Stimulated activated CD8-positive, alpha-beta memory T cell treated with anti-CD3 and anti-CD28 coated beads, Interleukin-2, amount 100 ng/mL, for 48 hours (primary cell): ENCODE results near the gene KCNJ4.
A peak's percentile ranks its signal among the peaks of the same experiment; 100 is the strongest.
"Not testable (repeated sequence)": the region's sequence is repeated elsewhere in the genome, so short reads cannot be mapped to it uniquely, and the experiment has no call there.

Experiments
- DNase-seq, 2 donors: peaks; one replicate each; pipeline ENCODE4 v3.0.0-alpha.2; 2020; ENCODE audit warnings: low read depth in 2 of 2

The KCNJ4 gene

GRCh38 chr22:38413085-38414008 is 41.7 kb downstream of the KCNJ4 start:
- no peak for DNase-seq

DNA sequence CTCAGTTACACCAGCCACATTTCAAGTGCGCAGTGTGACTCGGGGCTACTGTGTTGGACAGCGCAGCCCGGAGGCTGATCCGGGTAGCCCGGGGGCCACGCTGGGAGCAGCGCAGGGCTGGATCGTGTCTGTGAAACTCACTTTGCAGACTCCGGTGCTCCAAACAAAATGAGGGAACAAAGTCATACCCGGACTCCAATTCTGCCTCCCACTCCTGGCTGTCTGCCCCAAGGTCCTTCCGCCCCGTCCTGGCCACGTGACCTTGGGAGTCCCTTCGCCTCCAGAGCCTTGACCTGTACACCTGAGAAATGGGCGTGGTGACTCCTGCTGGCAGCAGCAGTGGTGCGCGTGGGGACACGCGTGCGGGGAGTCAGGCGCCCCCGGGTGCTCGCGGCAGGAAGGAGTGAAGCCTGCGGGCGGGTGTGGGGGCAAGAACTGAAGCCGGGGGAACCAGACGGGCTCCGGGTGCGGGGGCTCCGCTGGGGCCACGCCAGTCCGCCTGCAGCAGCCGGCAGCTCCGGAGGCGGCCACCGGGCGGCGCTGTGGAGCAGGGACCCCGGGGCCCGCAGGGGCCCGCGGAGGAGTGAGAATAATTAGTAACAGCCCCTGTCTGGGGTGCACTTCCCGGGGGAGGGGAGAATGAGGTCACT is 42.4 kb downstream of the KCNJ4 start:
- peak; percentile 32 to 44 for DNase-seq

GRCh38 chr22:38411016-38411415 is 44.0 kb downstream of the KCNJ4 start:
- DNase-seq, result no peak

DNA sequence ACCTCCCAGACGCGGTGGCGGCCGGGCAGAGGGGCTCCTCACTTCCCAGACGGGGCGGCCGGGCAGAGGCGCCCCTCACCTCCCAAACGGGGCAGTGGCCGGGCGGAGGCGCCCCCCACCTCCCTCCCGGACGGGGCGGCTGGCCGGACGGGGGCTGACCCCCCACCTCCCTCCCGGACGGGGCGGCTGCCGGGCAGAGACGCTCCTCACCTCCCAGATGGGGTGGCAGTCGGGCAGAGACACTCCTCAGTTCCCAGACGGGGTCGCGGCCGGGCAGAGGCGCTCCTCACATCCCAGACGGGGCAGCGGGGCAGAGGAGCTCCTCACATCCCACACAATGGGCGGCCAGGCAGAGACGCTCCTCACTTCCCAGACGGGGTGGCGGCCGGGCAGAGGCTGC is 45.1 kb downstream of the KCNJ4 start:
- not testable (repeated sequence) for DNase-seq

DNA sequence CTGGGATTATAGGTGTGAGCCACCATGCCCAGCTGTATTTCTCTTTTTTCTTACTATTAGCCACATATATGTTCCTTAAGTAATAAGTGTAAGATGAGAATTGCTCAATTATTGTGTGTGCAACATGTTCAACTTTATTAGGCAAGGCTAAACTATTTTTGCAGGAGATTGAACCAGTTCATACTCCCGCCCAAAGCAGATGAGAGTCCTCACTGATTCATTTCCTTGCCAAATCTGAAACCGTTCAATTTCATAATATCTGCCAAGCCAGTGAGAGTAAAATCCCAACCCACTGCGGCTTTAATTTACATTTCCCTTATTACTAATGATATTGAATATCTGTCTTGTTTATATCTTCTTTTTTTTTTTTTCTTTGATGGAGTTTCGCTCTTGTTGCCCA is 48.4 kb downstream of the KCNJ4 start:
- no peak for DNase-seq

- DNase-seq, result no peak
Measured at GRCh38 chr22:38404419-38404818, 50.6 kb downstream of the KCNJ4 start.

DNA sequence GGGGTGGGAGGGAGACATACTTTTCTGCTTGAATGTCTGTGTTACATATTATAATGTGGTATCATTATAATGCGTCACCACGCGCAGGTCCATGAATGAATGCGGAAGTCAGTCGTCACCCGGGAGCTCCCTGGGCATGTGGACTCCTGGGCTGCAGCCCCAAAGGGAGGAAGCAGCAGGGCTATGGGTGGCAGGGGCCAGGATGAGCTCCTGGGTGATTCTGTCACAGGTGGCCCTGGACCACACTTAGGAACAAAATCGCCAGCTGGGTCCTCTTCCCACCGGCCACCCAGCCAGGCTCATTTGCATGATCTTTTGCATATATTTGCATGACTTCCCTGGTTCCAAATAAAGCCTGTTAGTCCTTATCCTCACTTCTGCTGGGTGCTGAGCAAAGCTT is 51.2 kb downstream of the KCNJ4 start:
- no peak for DNase-seq

GRCh38 chr22:38402204-38402603 is 52.8 kb downstream of the KCNJ4 start:
- no peak for DNase-seq

- DNase-seq, result no peak
Measured at GRCh38 chr22:38401336-38402084, 53.5 kb downstream of the KCNJ4 start.

DNA sequence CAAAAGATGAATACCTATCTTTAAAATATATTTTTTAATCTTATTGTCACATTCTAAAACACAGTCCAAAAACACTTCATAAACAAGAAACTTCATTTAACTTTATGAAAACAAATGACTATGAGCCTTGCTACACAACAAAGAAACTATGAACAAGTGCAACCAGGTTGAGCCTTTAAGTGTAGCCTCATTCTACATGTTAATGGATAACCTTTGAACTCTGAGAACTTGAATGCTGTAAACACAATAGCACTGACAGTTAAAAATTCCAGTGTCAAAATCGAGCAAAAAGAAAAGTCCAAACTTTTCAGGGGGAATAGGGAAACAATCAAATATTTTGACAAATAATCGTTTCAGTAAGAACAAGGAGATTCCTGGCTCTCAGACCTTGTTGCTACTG is 54.7 kb downstream of the KCNJ4 start:
- not testable (repeated sequence) for DNase-seq

GRCh38 chr22:38398609-38399461 is 56.2 kb downstream of the KCNJ4 start:
- peak; percentile 72 for DNase-seq

DNA sequence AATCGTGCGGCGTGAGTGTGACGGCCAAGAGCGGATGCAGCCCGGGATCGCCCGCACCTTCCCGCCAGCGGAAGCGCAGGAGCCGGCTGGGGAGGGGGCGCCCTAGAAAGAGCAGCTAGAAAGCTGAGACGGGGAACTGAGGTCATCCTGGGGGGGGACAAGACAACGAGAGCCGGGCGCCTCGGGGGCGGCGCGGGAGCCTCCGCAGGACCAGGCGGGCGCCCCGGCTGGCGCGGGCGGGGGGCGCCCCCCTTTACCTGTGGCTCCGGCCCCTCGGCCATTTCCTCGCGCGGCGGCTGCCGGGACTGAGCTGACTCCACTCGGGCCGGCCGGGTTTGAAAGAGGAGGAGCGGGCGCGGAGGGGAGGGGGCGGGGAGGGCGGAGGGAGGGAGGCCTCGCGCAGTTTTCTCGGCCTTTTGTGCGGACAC is 56.8 kb downstream of the KCNJ4 start:
- not testable (repeated sequence) for DNase-seq

GRCh38 chr22:38397189-38398085 is 57.6 kb downstream of the KCNJ4 start:
- no peak for DNase-seq

- not testable (repeated sequence) for DNase-seq
Measured at GRCh38 chr22:38396440-38397069, 58.4 kb downstream of the KCNJ4 start.

- not testable (repeated sequence) for DNase-seq
Measured at GRCh38 chr22:38395944-38396343, 59.1 kb downstream of the KCNJ4 start.

DNA sequence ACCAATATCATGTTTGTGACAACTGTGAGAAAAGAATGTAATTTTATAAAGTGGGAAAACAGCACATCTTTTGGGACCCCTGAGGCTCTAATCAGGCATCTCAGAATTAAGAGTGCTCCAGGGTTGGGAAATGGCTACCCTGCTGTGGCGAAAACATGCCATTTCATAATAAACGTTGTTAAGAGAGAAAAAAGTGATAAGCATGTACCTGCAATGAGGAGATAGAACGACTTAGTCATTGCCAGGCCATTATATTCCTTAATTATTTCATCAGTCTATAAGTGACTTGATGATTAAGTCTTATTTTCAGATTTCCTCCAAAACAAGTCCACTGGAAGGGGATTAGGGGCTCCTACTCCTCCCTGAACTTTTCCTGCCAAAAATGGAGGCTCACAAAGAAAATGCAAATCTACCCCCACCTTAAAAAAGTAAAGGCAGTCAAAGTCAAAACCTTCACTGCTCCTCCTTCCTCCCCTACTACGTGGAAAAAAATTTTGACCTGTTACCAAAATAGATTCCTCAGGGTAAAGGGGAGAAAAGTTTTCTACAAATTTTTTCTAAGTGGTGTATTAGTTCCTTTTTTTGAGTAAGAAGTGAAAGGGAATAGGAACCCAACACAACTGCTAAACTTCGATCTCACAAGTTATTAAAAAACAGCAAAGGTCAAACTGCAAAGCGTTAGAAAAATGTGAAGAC is 59.9 kb downstream of the KCNJ4 start:
- DNase-seq, result not testable (repeated sequence)

- DNase-seq, result not testable (repeated sequence)
Measured at GRCh38 chr22:38389428-38389818, 65.6 kb downstream of the KCNJ4 start.

DNA sequence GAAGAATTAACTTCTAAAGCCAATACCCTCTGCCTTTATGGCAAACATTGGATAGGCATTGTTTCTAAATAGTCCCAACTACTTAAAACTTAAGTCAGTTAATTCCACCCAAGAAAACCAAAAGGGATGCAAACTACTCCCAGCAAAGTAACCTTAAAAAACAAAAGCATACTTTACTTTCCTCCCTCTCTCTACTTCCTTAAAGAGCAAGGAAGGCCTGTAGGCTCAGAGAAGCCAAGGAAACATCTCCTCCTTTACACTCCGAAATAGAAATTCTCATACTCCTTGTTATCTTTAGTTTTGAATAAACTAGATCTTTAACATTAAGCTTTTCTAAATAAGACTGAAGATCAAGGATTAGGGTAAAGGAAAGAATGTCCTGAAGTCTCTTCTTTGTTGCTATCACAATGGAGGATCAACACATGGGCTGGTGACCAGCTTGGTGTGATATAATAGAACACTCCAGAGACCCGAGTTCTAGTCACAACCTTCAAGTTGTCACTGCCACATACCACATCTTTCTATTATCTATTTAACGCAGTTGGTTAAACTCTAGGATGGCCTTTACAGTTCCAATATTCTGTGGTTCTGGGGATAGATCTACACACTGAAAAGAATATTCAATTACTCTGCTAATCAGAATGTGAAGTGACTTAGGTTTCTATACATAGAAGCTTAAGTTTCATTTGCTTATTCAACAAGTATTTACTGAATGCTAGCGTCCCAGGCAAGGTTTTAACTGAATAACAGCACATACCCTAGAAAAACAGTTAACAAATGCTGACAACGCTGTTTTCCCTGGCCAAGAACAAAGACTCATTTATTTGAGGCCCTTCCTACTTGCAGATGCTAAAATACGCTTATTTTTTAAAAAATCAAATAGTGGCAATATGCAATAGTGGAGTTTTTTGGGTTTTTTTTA is 66.2 kb downstream of the KCNJ4 start:
- DNase-seq, result not testable (repeated sequence)
